NCI-H128 (cell line): Measurements from ENCODE around the gene NKD2.
"Not testable (repeated sequence)": the region's sequence is repeated elsewhere in the genome, so short reads cannot be mapped to it uniquely, and the experiment has no call there.

ENCODE experiments used
- DNase-seq: peaks from one replicate; lab custom pipeline; 2025; ENCODE audit not compliant: unreplicated experiment; lab: John Stamatoyannopoulos, UW

Gene NKD2

GRCh38 chr5:1056611-1057484 lies 48.2 kb downstream of the NKD2 start:
- DNase-seq, result no peak

- DNase-seq, result no peak
Observed at GRCh38 chr5:1057485-1058082, 49.0 kb downstream of the NKD2 start.

GRCh38 chr5:1058083-1058945 lies 49.7 kb downstream of the NKD2 start:
- DNase-seq, result no peak

GRCh38 chr5:1058988-1059883 lies 50.6 kb downstream of the NKD2 start:
- DNase-seq, result no peak

GRCh38 chr5:1059884-1060263 lies 51.3 kb downstream of the NKD2 start:
- no peak for DNase-seq

- no peak for DNase-seq
Observed at GRCh38 chr5:1060535-1060981, 52.0 kb downstream of the NKD2 start.

- DNase-seq, result not testable (repeated sequence)
Observed at GRCh38 chr5:1061292-1061691, 52.7 kb downstream of the NKD2 start.

- no peak for DNase-seq
Observed at GRCh38 chr5:1061916-1062315, 53.3 kb downstream of the NKD2 start.

- DNase-seq, result no peak
Observed at GRCh38 chr5:1062761-1063568, 54.4 kb downstream of the NKD2 start.

GRCh38 chr5:1063661-1064382 lies 55.2 kb downstream of the NKD2 start:
- no peak for DNase-seq

GRCh38 chr5:1064383-1065142 lies 56.0 kb downstream of the NKD2 start:
- no peak for DNase-seq

- no peak for DNase-seq
Observed at GRCh38 chr5:1065143-1065750, 56.6 kb downstream of the NKD2 start.

GRCh38 chr5:1065891-1066650 lies 57.5 kb downstream of the NKD2 start:
- no peak for DNase-seq

GRCh38 chr5:1066676-1067075 lies 58.1 kb downstream of the NKD2 start:
- DNase-seq, result no peak

GRCh38 chr5:1067141-1068121 lies 58.8 kb downstream of the NKD2 start:
- DNase-seq, result no peak
